ENCODE data around the gene SLC38A7.

GRCh38 chr16:58640949-58641348 is 43.6 kb downstream of the SLC38A7 start:
- TF ChIP-seq EZH2 (IDR thresholded peaks at IDR 0.05; ENCODE audit: insufficient read depth, poor library complexity, severe bottlenecking) (no peak), EZH2phosphoT487 (IDR thresholded peaks at IDR 0.05; ENCODE audit: insufficient read depth, low read depth) (no peak)
